HCT116 (cell line): ENCODE results near the gene SESN1. TPM values are rescaled to one million over a fixed set of nuclear protein-coding genes. Genes with fewer than 3 reads are reported as not detected.

Experiments used
- ATAC-seq: fragments of 200-7000 bp; cut with Tn5 transposase; 2 replicates; pipeline ENCODE4 v1.9.1; 2020; ENCODE audit warnings: mild to moderate bottlenecking, moderate library complexity
- BruUV-seq: library from RNA; stranded (reverse); fragments of 400-500 nt; replicated peaks from 2 replicates; lab custom pipeline; 2021; lab: Mats Ljungman, UMichigan
- CTCF ChIA-PET: fragments of 300-600 bp; sonication (Branson Sonifier 250); formaldehyde crosslinking; loops from one replicate; lab custom pipeline; 2021; ENCODE audit warnings: antibody characterized with exemption; lab: Charles Lee
- POLR2A ChIA-PET: fragments of 300-600, 350-600 bp; sonication (Branson Sonifier 250); formaldehyde crosslinking; loops from one replicate; lab custom pipeline; 2021; ENCODE audit warnings: antibody characterized with exemption; lab: Charles Lee
- RAD21 ChIA-PET, 2 experiments: fragments of 300-600 bp; sonication (Branson Sonifier 250); formaldehyde crosslinking; loops; one replicate each; lab custom pipeline; 2023; ENCODE audit warnings: low total read pairs in 2 of 2; ENCODE audit not compliant: uncharacterized antibody in 2 of 2, unreplicated experiment in 2 of 2, low non-redundant PET in 1 of 2; lab: Charles Lee
- DNase-seq: peaks from one replicate; pipeline ENCODE4 v3.0.0-alpha.2; 2010; ENCODE audit warnings: low read depth, low spot score
- H2AFZ ChIP-seq: fragments of 200-600 bp; shearing (Covaris generic), sonication (generic); 2 replicates; pipeline ENCODE4 v1.6.1; 2017; ENCODE audit warnings: low read depth, mixed run types, mixed read lengths, antibody characterized with exemption, low read length; ENCODE audit not compliant: poor library complexity, severe bottlenecking
- H3K27ac ChIP-seq: 2 replicates; pipeline ENCODE4 v1.5.1; 2012; ENCODE audit warnings: low read depth, low read length
- H3K27me3 ChIP-seq: fragments of 200-600 bp; sonication (generic); 2 replicates; pipeline ENCODE4 v1.6.1; 2016; ENCODE audit warnings: mixed run types, low read length, mixed read lengths; ENCODE audit not compliant: insufficient read depth
- H3K36me3 ChIP-seq, 2 experiments: fragments of 200-500 bp in 1 of 2; fragments of 200-600 bp in 1 of 2; sonication (Bioruptor generic) in 1 of 2; sonication (generic) in 1 of 2; 2 replicates each; pipeline versions ENCODE4 v1.5.1 to v1.6.1; 2014 to 2016; ENCODE audit warnings: low read length in 2 of 2, inconsistent platforms in 1 of 2, mixed read lengths in 1 of 2, mixed run types in 1 of 2; ENCODE audit not compliant: insufficient read depth in 2 of 2, control insufficient read depth in 1 of 2
- H3K4me1 ChIP-seq, 2 experiments: fragments of 200-600 bp in 1 of 2; sonication (generic) in 1 of 2; 2 replicates each; pipeline versions ENCODE4 v1.5.1 to v1.6.1; 2012 to 2017; ENCODE audit warnings: low read length in 2 of 2, inconsistent platforms in 1 of 2, mild to moderate bottlenecking in 1 of 2, mixed read lengths in 1 of 2, mixed run types in 1 of 2, moderate library complexity in 1 of 2; ENCODE audit not compliant: insufficient read depth in 2 of 2, control insufficient read depth in 1 of 2
- H3K4me2 ChIP-seq: fragments of 200-600 bp; sonication (generic); 2 replicates; pipeline ENCODE4 v1.6.1; 2017; ENCODE audit warnings: mixed run types, low read length, mixed read lengths
- H3K4me3 ChIP-seq, 2 experiments: fragments of 200-600 bp in 1 of 2; sonication (generic) in 1 of 2; replicated peaks in 1 of 2; 2 replicates each; pipeline ENCODE4 v1.5.1; 2011 to 2016; ENCODE audit warnings: low read length in 2 of 2, control low read depth in 1 of 2, low read depth in 1 of 2, mild to moderate bottlenecking in 1 of 2, mixed read lengths in 1 of 2, mixed run types in 1 of 2
- H3K79me2 ChIP-seq: fragments of 200-600 bp; sonication (generic); 2 replicates; pipeline ENCODE4 v1.6.1; 2017; ENCODE audit warnings: mild to moderate bottlenecking, mixed run types, low read length, moderate library complexity, mixed read lengths; ENCODE audit not compliant: insufficient read depth
- H3K9ac ChIP-seq: fragments of 200-600 bp; sonication (generic); 2 replicates; pipeline ENCODE4 v1.6.1; 2016; ENCODE audit warnings: low read length, mixed read lengths
- H3K9me2 ChIP-seq: fragments of 200-600 bp; sonication (generic), shearing (Covaris generic); 2 replicates; pipeline ENCODE4 v1.6.1; 2017; ENCODE audit warnings: mixed run types, mild to moderate bottlenecking, moderate library complexity; ENCODE audit not compliant: insufficient read depth
- H3K9me3 ChIP-seq, 2 experiments: fragments of 200-500 bp in 1 of 2; fragments of 200-600 bp in 1 of 2; sonication (Bioruptor generic) in 1 of 2; sonication (generic) in 1 of 2; 2 replicates each; pipeline ENCODE4 v1.6.1; 2014 to 2017; ENCODE audit warnings: low read length in 2 of 2, mixed read lengths in 2 of 2, inconsistent platforms in 1 of 2, low read depth in 1 of 2, mild to moderate bottlenecking in 1 of 2, mixed run types in 1 of 2, moderate library complexity in 1 of 2; ENCODE audit not compliant: control insufficient read depth in 1 of 2, insufficient read depth in 1 of 2
- H4K20me1 ChIP-seq: fragments of 200-600 bp; sonication (generic), shearing (Covaris generic); 2 replicates; pipeline ENCODE4 v1.6.1; 2017; ENCODE audit warnings: mixed run types, mild to moderate bottlenecking, moderate library complexity; ENCODE audit not compliant: insufficient read depth
- CBX3 ChIP-seq: IDR thresholded peaks from 2 replicates; pipeline ENCODE4 v1.6.1; 2012; ENCODE audit warnings: low read depth
- CEBPB ChIP-seq: IDR thresholded peaks from 2 replicates; pipeline ENCODE4 v1.6.1; 2012; ENCODE audit warnings: low read depth
- ELF1 ChIP-seq: IDR thresholded peaks from 2 replicates; pipeline ENCODE4 v1.6.1; 2012; ENCODE audit warnings: low read depth, borderline replicate concordance
- EZH2 ChIP-seq: fragments of 200-600 bp; sonication (generic); IDR thresholded peaks from 2 replicates; pipeline ENCODE4 v1.6.1; 2017; ENCODE audit warnings: antibody characterized with exemption, mixed run types
- EZH2phosphoT487 ChIP-seq: fragments of 200-600 bp; IDR thresholded peaks from 2 replicates; pipeline ENCODE4 v1.6.1; 2018; ENCODE audit warnings: antibody characterized with exemption, borderline replicate concordance
- FOSL1 ChIP-seq: IDR thresholded peaks from 2 replicates; pipeline ENCODE4 v1.6.1; 2012; ENCODE audit warnings: low read depth
- JUND ChIP-seq: IDR thresholded peaks from 2 replicates; pipeline ENCODE4 v1.6.1; 2012
- POLR2A ChIP-seq: IDR thresholded peaks from 2 replicates; pipeline ENCODE4 v1.7.0; 2011; ENCODE audit warnings: borderline replicate concordance; ENCODE audit not compliant: insufficient read depth, insufficient read length; ENCODE audit errors: extremely low read depth
- POLR2AphosphoS5 ChIP-seq: IDR thresholded peaks from 2 replicates; pipeline ENCODE4 v1.6.1; 2011; ENCODE audit warnings: mild to moderate bottlenecking, low read depth, low read length, moderate library complexity
- SIN3A ChIP-seq: IDR thresholded peaks from 2 replicates; pipeline ENCODE4 v1.6.1; 2012; ENCODE audit warnings: low read depth
- SP1 ChIP-seq: IDR thresholded peaks from 2 replicates; pipeline ENCODE4 v1.6.1; 2012; ENCODE audit warnings: low read depth
- SRF ChIP-seq: IDR thresholded peaks from 2 replicates; pipeline ENCODE4 v1.6.1; 2012; ENCODE audit warnings: low read depth
- TCF7L2 ChIP-seq: IDR thresholded peaks from 2 replicates; pipeline ENCODE4 v1.7.0; 2011; ENCODE audit warnings: borderline replicate concordance, inconsistent platforms; ENCODE audit not compliant: insufficient read depth, insufficient read length; ENCODE audit errors: extremely low read depth
- YY1 ChIP-seq: IDR thresholded peaks from 2 replicates; pipeline ENCODE4 v1.6.1; 2011; ENCODE audit warnings: low read length, low read depth, moderate library complexity, mild to moderate bottlenecking; ENCODE audit not compliant: insufficient replicate concordance; ENCODE audit errors: extremely low read depth
- ZFX ChIP-seq: fragments of 450-650 bp; IDR thresholded peaks from 2 replicates; pipeline ENCODE4 v1.6.1; 2017
- ZNF274 ChIP-seq: fragments of 200-500 bp; sonication (Bioruptor generic); IDR thresholded peaks from 2 replicates; pipeline ENCODE4 v1.6.1; 2014; ENCODE audit warnings: mild to moderate bottlenecking, low read depth, low read length, inconsistent platforms
- intact Hi-C: fragments of 100-400 bp; cut with micrococcal nuclease; formaldehyde crosslinking; loops from 2 replicates; pipeline ENCODE4 v1.10.0; 2022
- total RNA-seq: library from RNA; stranded (reverse); gene quantifications from one replicate; pipeline ENCODE4 v1.2.1, GENCODE V29; 2021; ENCODE audit not compliant: unreplicated experiment
- TF ChIP-seq, protein P1 (sequence below): IDR thresholded peaks from 2 replicates; pipeline ENCODE4 v1.6.1; 2011; ENCODE audit warnings: mild to moderate bottlenecking, low read length, moderate library complexity; ENCODE audit not compliant: insufficient replicate concordance; ENCODE audit errors: extremely low read depth
- TF ChIP-seq, protein P2 (sequence below): IDR thresholded peaks from 2 replicates; pipeline ENCODE4 v1.6.1; 2012
- TF ChIP-seq, protein P3 (sequence below), 3 experiments: fragments of 200-600 bp in 1 of 3; sonication (generic) in 1 of 3; IDR thresholded peaks in 2 of 3; conservative IDR thresholded peaks in 1 of 3; 2 replicates each; pipeline ENCODE4 v1.5.1; 2012 to 2017; ENCODE audit warnings: low read depth in 2 of 3, low read length in 2 of 3, antibody characterized with exemption in 1 of 3, borderline replicate concordance in 1 of 3, control low read depth in 1 of 3, mild to moderate bottlenecking in 1 of 3, mixed read lengths in 1 of 3, mixed run types in 1 of 3, moderate library complexity in 1 of 3; ENCODE audit not compliant: insufficient read depth in 1 of 3

Gene SESN1
- total RNA-seq, 1 experiment from 2014 or later = 9.3 TPM

DNA sequence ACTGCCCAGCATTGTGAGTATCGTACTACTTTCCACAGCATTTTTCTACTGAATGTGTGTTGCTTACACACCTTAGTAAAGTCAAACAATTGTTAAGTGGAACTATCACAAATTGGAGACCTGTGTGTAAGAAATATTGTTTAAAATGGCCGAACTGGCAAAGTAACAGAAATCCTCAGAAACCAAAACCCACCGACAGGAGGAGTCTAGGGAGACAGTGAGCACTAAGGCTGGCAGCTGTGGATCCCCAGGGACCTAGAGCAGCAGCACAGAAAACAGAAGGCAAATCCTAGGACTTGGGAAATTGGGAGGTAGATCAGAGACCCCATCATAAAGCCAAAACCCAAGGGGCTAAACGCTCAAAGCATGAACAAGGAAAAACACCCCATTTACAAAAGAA is 69.9 kb downstream of the SESN1 start:
- RAD21 ChIA-PET = no interaction called here
- H4K20me1 ChIP-seq = no peaks in the 10 kb centered on the region
- no peaks in the 10 kb centered on the region for H3K27me3 ChIP-seq
- POLR2A ChIA-PET = no interaction called here
- no TSS peak for BruUV-seq
- no peak overlapping the region for H3K27ac ChIP-seq
- no peaks in the 10 kb centered on the region for H3K79me2 ChIP-seq
- no peaks in the 10 kb centered on the region; a peak in 1 of 4 replicates for H3K9me3 ChIP-seq
- no peak overlapping the region for H3K9ac ChIP-seq
- ATAC-seq (no peak), DNase-seq (no peak)
- no peak overlapping the region for H3K4me3 ChIP-seq
- no peak for TF ChIP-seq ELF1
- no peaks in the 10 kb centered on the region for H3K4me1 ChIP-seq
- CTCF ChIA-PET = no interaction called here
- H3K4me2 ChIP-seq = no peak overlapping the region
- intact Hi-C loops = no loop called here
- no peaks in the 10 kb centered on the region for H3K36me3 ChIP-seq
- no peak overlapping the region for H2AFZ ChIP-seq
- no peaks in the 10 kb centered on the region for H3K9me2 ChIP-seq

DNA sequence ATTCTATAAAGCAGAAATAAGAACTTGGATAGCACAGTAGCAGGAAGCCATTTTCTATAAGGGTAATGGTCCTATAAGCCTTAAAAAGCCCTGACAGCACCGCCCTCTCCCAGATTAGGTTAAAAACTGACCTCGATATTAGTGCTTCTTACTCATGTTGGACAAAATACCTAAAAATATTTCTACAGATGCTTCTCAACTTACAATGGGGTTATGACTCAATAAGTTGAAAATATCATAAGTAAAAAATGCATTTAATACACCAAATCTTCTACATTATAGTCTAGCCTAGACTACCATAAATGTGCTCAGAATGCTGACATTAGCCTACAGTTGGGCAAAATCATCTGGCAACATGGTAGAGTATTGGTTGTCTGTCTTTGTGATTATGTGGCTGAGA is 70.3 kb downstream of the SESN1 start:
- H3K79me2 ChIP-seq = no peaks in the 10 kb centered on the region
- no peak overlapping the region for H3K4me3 ChIP-seq
- no TSS peak for BruUV-seq
- H3K36me3 ChIP-seq = no peaks in the 10 kb centered on the region
- CTCF ChIA-PET = no interaction called here
- H3K4me1 ChIP-seq = no peaks in the 10 kb centered on the region
- H4K20me1 ChIP-seq = no peaks in the 10 kb centered on the region
- intact Hi-C loops = no loop called here
- POLR2A ChIA-PET = no interaction called here
- no peaks in the 10 kb centered on the region for H3K9me2 ChIP-seq
- no peaks in the 10 kb centered on the region for H3K27me3 ChIP-seq
- RAD21 ChIA-PET = no interaction called here
- no peaks in the 10 kb centered on the region; a peak in 1 of 4 replicates for H3K9me3 ChIP-seq
- H3K9ac ChIP-seq = no peak overlapping the region
- ATAC-seq = no peak
- no peak overlapping the region for H3K4me2 ChIP-seq
- no peak overlapping the region for H2AFZ ChIP-seq
- no peak for DNase-seq
- H3K27ac ChIP-seq = no peak overlapping the region
- TF ChIP-seq FOSL1 (no peak), SIN3A (no peak), EZH2 (no peak), POLR2A (no peak), JUND (no peak), CEBPB (no peak), ZFX (no peak), TCF7L2 (no peak), YY1 (no peak), POLR2AphosphoS5 (no peak), SP1 (no peak), EZH2phosphoT487 (no peak), ZNF274 (no peak), SRF (no peak), CBX3 (no peak)
- TF ChIP-seq, protein P1, sequence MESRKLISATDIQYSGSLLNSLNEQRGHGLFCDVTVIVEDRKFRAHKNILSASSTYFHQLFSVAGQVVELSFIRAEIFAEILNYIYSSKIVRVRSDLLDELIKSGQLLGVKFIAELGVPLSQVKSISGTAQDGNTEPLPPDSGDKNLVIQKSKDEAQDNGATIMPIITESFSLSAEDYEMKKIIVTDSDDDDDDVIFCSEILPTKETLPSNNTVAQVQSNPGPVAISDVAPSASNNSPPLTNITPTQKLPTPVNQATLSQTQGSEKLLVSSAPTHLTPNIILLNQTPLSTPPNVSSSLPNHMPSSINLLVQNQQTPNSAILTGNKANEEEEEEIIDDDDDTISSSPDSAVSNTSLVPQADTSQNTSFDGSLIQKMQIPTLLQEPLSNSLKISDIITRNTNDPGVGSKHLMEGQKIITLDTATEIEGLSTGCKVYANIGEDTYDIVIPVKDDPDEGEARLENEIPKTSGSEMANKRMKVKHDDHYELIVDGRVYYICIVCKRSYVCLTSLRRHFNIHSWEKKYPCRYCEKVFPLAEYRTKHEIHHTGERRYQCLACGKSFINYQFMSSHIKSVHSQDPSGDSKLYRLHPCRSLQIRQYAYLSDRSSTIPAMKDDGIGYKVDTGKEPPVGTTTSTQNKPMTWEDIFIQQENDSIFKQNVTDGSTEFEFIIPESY = no peak
- TF ChIP-seq, protein P2, sequence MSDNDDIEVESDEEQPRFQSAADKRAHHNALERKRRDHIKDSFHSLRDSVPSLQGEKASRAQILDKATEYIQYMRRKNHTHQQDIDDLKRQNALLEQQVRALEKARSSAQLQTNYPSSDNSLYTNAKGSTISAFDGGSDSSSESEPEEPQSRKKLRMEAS = no peak
- TF ChIP-seq, protein P3, sequence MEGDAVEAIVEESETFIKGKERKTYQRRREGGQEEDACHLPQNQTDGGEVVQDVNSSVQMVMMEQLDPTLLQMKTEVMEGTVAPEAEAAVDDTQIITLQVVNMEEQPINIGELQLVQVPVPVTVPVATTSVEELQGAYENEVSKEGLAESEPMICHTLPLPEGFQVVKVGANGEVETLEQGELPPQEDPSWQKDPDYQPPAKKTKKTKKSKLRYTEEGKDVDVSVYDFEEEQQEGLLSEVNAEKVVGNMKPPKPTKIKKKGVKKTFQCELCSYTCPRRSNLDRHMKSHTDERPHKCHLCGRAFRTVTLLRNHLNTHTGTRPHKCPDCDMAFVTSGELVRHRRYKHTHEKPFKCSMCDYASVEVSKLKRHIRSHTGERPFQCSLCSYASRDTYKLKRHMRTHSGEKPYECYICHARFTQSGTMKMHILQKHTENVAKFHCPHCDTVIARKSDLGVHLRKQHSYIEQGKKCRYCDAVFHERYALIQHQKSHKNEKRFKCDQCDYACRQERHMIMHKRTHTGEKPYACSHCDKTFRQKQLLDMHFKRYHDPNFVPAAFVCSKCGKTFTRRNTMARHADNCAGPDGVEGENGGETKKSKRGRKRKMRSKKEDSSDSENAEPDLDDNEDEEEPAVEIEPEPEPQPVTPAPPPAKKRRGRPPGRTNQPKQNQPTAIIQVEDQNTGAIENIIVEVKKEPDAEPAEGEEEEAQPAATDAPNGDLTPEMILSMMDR (IDR thresholded peaks at IDR 0.05 in 2 of 3, conservative IDR thresholded peaks at IDR 0.05 in 1 of 3; ENCODE audit: borderline replicate concordance in 1 of 3, insufficient read depth in 1 of 3, low read depth in 2 of 3, low read length in 2 of 3) = no peak
